ENCODE data around the gene SMIM36.

The SMIM36 gene

DNA sequence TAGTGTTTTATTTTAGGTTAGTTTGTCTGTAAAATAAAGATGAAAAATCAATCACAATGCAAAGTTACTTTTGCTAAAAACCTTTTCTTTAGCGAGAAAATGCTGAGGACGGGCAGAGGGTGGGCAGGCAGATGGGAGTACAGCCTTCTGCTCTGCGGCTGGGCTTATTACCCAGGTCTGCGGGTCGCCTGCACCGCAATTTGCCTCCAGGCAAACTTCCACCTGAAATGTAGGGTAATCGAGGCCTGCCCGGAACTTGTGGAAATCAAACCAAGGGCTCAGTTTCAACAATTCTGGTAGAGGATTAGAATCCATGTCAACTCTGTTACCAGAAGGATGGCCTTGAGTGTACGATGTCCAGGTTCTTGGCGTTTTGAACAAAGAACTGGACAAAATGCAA lies 67.3 kb downstream of the SMIM36 start:
- Histone ChIP-seq H3K36me3 (ENCODE audit: control insufficient read depth in 1 of 2, insufficient read depth in 2 of 2, low read depth in 1 of 2, low read length in 2 of 2) (no peaks in the 10 kb centered on the region), H3K4me2 (ENCODE audit: low read length, poor library complexity, severe bottlenecking) (no peak overlapping the region), H4K8ac (ENCODE audit: low read length) (peak overlapping the region; percentile 90), H3K18ac (ENCODE audit: low read depth in 1 of 2, low read length in 2 of 2) (peak overlapping the region; percentile 76 to 90), H2BK15ac (ENCODE audit: low read depth, poor library complexity, severe bottlenecking) (peak overlapping the region; percentile 50), H3K4ac (ENCODE audit: low read depth in 1 of 2, low read length in 2 of 2) (peak overlapping the region; percentile 80 to 100), H2BK120ac (ENCODE audit: low read depth, low read length) (peak overlapping the region; percentile 99), H3K27ac (ENCODE audit: low read length, poor library complexity, severe bottlenecking) (no peak overlapping the region), H2AFZ (ENCODE audit: low read depth, low read length) (no peak overlapping the region), H3K79me1 (replicated peaks; ENCODE audit: low read length, poor library complexity, severe bottlenecking) (no peaks in the 10 kb centered on the region), H3K14ac (ENCODE audit: low read length in 2 of 2) (no peak overlapping the region), H3K4me3 (ENCODE audit: insufficient read depth in 1 of 2, low read depth in 1 of 2, low read length in 2 of 2) (no peak overlapping the region), H3K4me1 (ENCODE audit: control insufficient read depth, insufficient read depth, low read depth, low read length) (peaks cover 12% of the 10 kb centered on the region), H3K9ac (ENCODE audit: low read length) (no peak overlapping the region), H2BK12ac (ENCODE audit: low read length in 2 of 2) (peak overlapping the region; percentile 93 to 99), H3K9me3 (ENCODE audit: control insufficient read depth, low read length) (no peaks in the 10 kb centered on the region), H2AK5ac (ENCODE audit: low read length, severe bottlenecking) (peak overlapping the region; percentile 95), H3K27me3 (ENCODE audit: control insufficient read depth in 1 of 2, insufficient read depth in 1 of 2, low read length in 2 of 2) (no peaks in the 10 kb centered on the region), H2BK5ac (ENCODE audit: low read depth, low read length, poor library complexity, severe bottlenecking) (no peak overlapping the region), H4K91ac (ENCODE audit: low read length) (peak overlapping the region; percentile 99), H3K23ac (ENCODE audit: low read length in 2 of 2) (no peak overlapping the region)
- DNase-seq: no peak
- WGBS: 99% methylated on average over 10 of the region's 10 CpGs

GRCh38 chr17:55442953-55443683 lies 68.1 kb downstream of the SMIM36 start:
- 73% methylated on average over 4 of the region's 6 CpGs for WGBS
- no peaks in the 10 kb centered on the region for H3K79me1 ChIP-seq (replicated peaks; ENCODE audit: low read length, poor library complexity, severe bottlenecking)
- no peak overlapping the region for H3K18ac ChIP-seq (ENCODE audit: low read depth in 1 of 2, low read length in 2 of 2)

GRCh38 chr17:55442462-55442861 lies 68.8 kb downstream of the SMIM36 start:
- peak overlapping the region; percentile 83 for H2AK5ac ChIP-seq (ENCODE audit: low read length, severe bottlenecking)
- WGBS: 92% methylated on average over 5 of the region's 5 CpGs
- H2BK15ac ChIP-seq (ENCODE audit: low read depth, poor library complexity, severe bottlenecking): peak overlapping the region; percentile 30
- no peaks in the 10 kb centered on the region for H3K79me1 ChIP-seq (replicated peaks; ENCODE audit: low read length, poor library complexity, severe bottlenecking)
- H3K4me1 ChIP-seq (ENCODE audit: control insufficient read depth, insufficient read depth, low read depth, low read length): peaks cover 12% of the 10 kb centered on the region
- H2AFZ ChIP-seq (ENCODE audit: low read depth, low read length): no peak overlapping the region
- H4K8ac ChIP-seq (ENCODE audit: low read length): no peak overlapping the region
- H3K4ac ChIP-seq (ENCODE audit: low read depth in 1 of 2, low read length in 2 of 2): peak overlapping the region; percentile 10 to 85
- no peak overlapping the region for H3K4me2 ChIP-seq (ENCODE audit: low read length, poor library complexity, severe bottlenecking)
- no peak overlapping the region for H2BK5ac ChIP-seq (ENCODE audit: low read depth, low read length, poor library complexity, severe bottlenecking)
- H2BK12ac ChIP-seq (ENCODE audit: low read length in 2 of 2): peak overlapping the region; percentile 34 to 97
- H3K27ac ChIP-seq (ENCODE audit: low read length, poor library complexity, severe bottlenecking): no peak overlapping the region
- H3K23ac ChIP-seq (ENCODE audit: low read length in 2 of 2): no peak overlapping the region
- DNase-seq: no peak
- peak overlapping the region; percentile 21 for H2BK120ac ChIP-seq (ENCODE audit: low read depth, low read length)
- no peaks in the 10 kb centered on the region for H3K36me3 ChIP-seq (ENCODE audit: control insufficient read depth in 1 of 2, insufficient read depth in 2 of 2, low read depth in 1 of 2, low read length in 2 of 2)
- H3K27me3 ChIP-seq (ENCODE audit: control insufficient read depth in 1 of 2, insufficient read depth in 1 of 2, low read length in 2 of 2): no peaks in the 10 kb centered on the region
- H4K91ac ChIP-seq (ENCODE audit: low read length): peak overlapping the region; percentile 48
- H3K14ac ChIP-seq (ENCODE audit: low read length in 2 of 2): peak overlapping the region in 1 of 2 experiments; percentile 95
- H3K18ac ChIP-seq (ENCODE audit: low read depth in 1 of 2, low read length in 2 of 2): peak overlapping the region; percentile 31 to 95
- no peaks in the 10 kb centered on the region for H3K9me3 ChIP-seq (ENCODE audit: control insufficient read depth, low read length)
- H3K9ac ChIP-seq (ENCODE audit: low read length): no peak overlapping the region
- H3K4me3 ChIP-seq (ENCODE audit: insufficient read depth in 1 of 2, low read depth in 1 of 2, low read length in 2 of 2): no peak overlapping the region

More at GRCh38 chr17:55442953-55443683, 68.1 kb downstream of the SMIM36 start:
- Histone ChIP-seq H3K4ac (ENCODE audit: low read depth in 1 of 2, low read length in 2 of 2) (peak overlapping the region in 1 of 2 experiments; percentile 88), H2BK15ac (ENCODE audit: low read depth, poor library complexity, severe bottlenecking) (no peak overlapping the region), H2AK5ac (ENCODE audit: low read length, severe bottlenecking) (peak overlapping the region; percentile 54), H2BK120ac (ENCODE audit: low read depth, low read length) (peak overlapping the region; percentile 21), H3K36me3 (ENCODE audit: control insufficient read depth in 1 of 2, insufficient read depth in 2 of 2, low read depth in 1 of 2, low read length in 2 of 2) (no peaks in the 10 kb centered on the region), H4K8ac (ENCODE audit: low read length) (no peak overlapping the region), H3K14ac (ENCODE audit: low read length in 2 of 2) (no peak overlapping the region), H2BK5ac (ENCODE audit: low read depth, low read length, poor library complexity, severe bottlenecking) (no peak overlapping the region), H3K23ac (ENCODE audit: low read length in 2 of 2) (no peak overlapping the region), H3K9ac (ENCODE audit: low read length) (no peak overlapping the region), H3K4me3 (ENCODE audit: insufficient read depth in 1 of 2, low read depth in 1 of 2, low read length in 2 of 2) (no peak overlapping the region), H3K27me3 (ENCODE audit: control insufficient read depth in 1 of 2, insufficient read depth in 1 of 2, low read length in 2 of 2) (no peaks in the 10 kb centered on the region), H3K27ac (ENCODE audit: low read length, poor library complexity, severe bottlenecking) (peak overlapping the region; percentile 3), H3K4me2 (ENCODE audit: low read length, poor library complexity, severe bottlenecking) (no peak overlapping the region), H2BK12ac (ENCODE audit: low read length in 2 of 2) (peak overlapping the region; percentile 75 to 76), H3K4me1 (ENCODE audit: control insufficient read depth, insufficient read depth, low read depth, low read length) (peaks cover 12% of the 10 kb centered on the region), H3K9me3 (ENCODE audit: control insufficient read depth, low read length) (no peaks in the 10 kb centered on the region), H2AFZ (ENCODE audit: low read depth, low read length) (no peak overlapping the region), H4K91ac (ENCODE audit: low read length) (no peak overlapping the region)
- DNase-seq: peak; percentile 84

- no peak overlapping the region for H3K23ac ChIP-seq (ENCODE audit: low read length in 2 of 2)
- H3K9me3 ChIP-seq (ENCODE audit: control insufficient read depth, low read length): no peaks in the 10 kb centered on the region
- no peak overlapping the region for H4K8ac ChIP-seq (ENCODE audit: low read length)
- H2BK12ac ChIP-seq (ENCODE audit: low read length in 2 of 2): peak overlapping the region; percentile 37 to 82
- no peak overlapping the region for H2BK15ac ChIP-seq (ENCODE audit: low read depth, poor library complexity, severe bottlenecking)
- H3K4me1 ChIP-seq (ENCODE audit: control insufficient read depth, insufficient read depth, low read depth, low read length): peaks cover 12% of the 10 kb centered on the region
- H4K91ac ChIP-seq (ENCODE audit: low read length): no peak overlapping the region
- H3K79me1 ChIP-seq (replicated peaks; ENCODE audit: low read length, poor library complexity, severe bottlenecking): no peaks in the 10 kb centered on the region
- H3K4ac ChIP-seq (ENCODE audit: low read depth in 1 of 2, low read length in 2 of 2): peak overlapping the region; percentile 43 to 73
- no peaks in the 10 kb centered on the region for H3K27me3 ChIP-seq (ENCODE audit: control insufficient read depth in 1 of 2, insufficient read depth in 1 of 2, low read length in 2 of 2)
- H2BK5ac ChIP-seq (ENCODE audit: low read depth, low read length, poor library complexity, severe bottlenecking): no peak overlapping the region
- no peak overlapping the region for H3K14ac ChIP-seq (ENCODE audit: low read length in 2 of 2)
- peak overlapping the region; percentile 13 for H2AK5ac ChIP-seq (ENCODE audit: low read length, severe bottlenecking)
- no peak overlapping the region for H2AFZ ChIP-seq (ENCODE audit: low read depth, low read length)
- H3K36me3 ChIP-seq (ENCODE audit: control insufficient read depth in 1 of 2, insufficient read depth in 2 of 2, low read depth in 1 of 2, low read length in 2 of 2): no peaks in the 10 kb centered on the region
- WGBS: 60% methylated on average over 2 of the region's 2 CpGs
- no peak overlapping the region for H3K27ac ChIP-seq (ENCODE audit: low read length, poor library complexity, severe bottlenecking)
- H3K4me3 ChIP-seq (ENCODE audit: insufficient read depth in 1 of 2, low read depth in 1 of 2, low read length in 2 of 2): no peak overlapping the region
- H3K18ac ChIP-seq (ENCODE audit: low read depth in 1 of 2, low read length in 2 of 2): peak overlapping the region; percentile 37 to 55
- no peak overlapping the region for H3K4me2 ChIP-seq (ENCODE audit: low read length, poor library complexity, severe bottlenecking)
- DNase-seq: no peak
- H2BK120ac ChIP-seq (ENCODE audit: low read depth, low read length): no peak overlapping the region
- no peak overlapping the region for H3K9ac ChIP-seq (ENCODE audit: low read length)
These were observed 69.7 kb downstream of the SMIM36 start for GRCh38 chr17:55441544-55441943.

All from mesenchymal stem cell (in vitro differentiated cells and primary cell).